OCI-LY7 (cell line): ENCODE results near the gene KPNA4. TPM values are rescaled to one million over a fixed set of nuclear protein-coding genes. Genes with fewer than 3 reads are reported as not detected.

ENCODE experiments used
- BruUV-seq: library from RNA; stranded (reverse); fragments of 400-500 nt; replicated peaks from 2 replicates; lab custom pipeline; 2021; lab: Mats Ljungman, UMichigan
- CTCF ChIA-PET: fragments of 300-600 bp; sonication (Branson Sonifier 250); formaldehyde crosslinking; loops from one replicate; lab custom pipeline; 2022; ENCODE audit warnings: antibody characterized with exemption; ENCODE audit not compliant: unreplicated experiment; lab: Charles Lee
- POLR2A ChIA-PET: fragments of 300-600 bp; sonication (Branson Sonifier 250); formaldehyde crosslinking; loops from one replicate; lab custom pipeline; 2022; ENCODE audit warnings: antibody characterized with exemption; lab: Charles Lee
- DNase-seq: peaks from one replicate; pipeline ENCODE4 v3.0.0-alpha.2; 2015; ENCODE audit warnings: low spot score
- H2AFZ ChIP-seq: fragments of 200-600 bp; sonication (generic), shearing (Covaris generic); 2 replicates; pipeline ENCODE4 v1.6.1; 2014; ENCODE audit warnings: mild to moderate bottlenecking, antibody characterized with exemption, low read length, moderate library complexity
- H3K27ac ChIP-seq: fragments of 200-600 bp; sonication (generic); 2 replicates; pipeline ENCODE4 v1.5.1; 2014; ENCODE audit warnings: mixed run types, low read depth, mild to moderate bottlenecking, moderate library complexity, low read length, inconsistent platforms; ENCODE audit not compliant: poor library complexity, severe bottlenecking
- H3K36me3 ChIP-seq: fragments of 200-600 bp; sonication (generic); 2 replicates; pipeline ENCODE4 v1.6.1; 2014; ENCODE audit warnings: mild to moderate bottlenecking, antibody characterized with exemption, low read length, moderate library complexity, mixed read lengths; ENCODE audit not compliant: insufficient read depth
- H3K4me1 ChIP-seq: fragments of 200-600 bp; sonication (generic); 2 replicates; pipeline ENCODE4 v1.5.1; 2014; ENCODE audit warnings: mild to moderate bottlenecking, low read length; ENCODE audit not compliant: insufficient read depth, poor library complexity, severe bottlenecking
- H3K4me2 ChIP-seq: fragments of 200-600 bp; sonication (generic); 2 replicates; pipeline ENCODE4 v1.6.1; 2014; ENCODE audit warnings: mild to moderate bottlenecking, low read length
- H3K4me3 ChIP-seq: fragments of 200-600 bp; sonication (generic); 2 replicates; pipeline ENCODE4 v1.5.1; 2014; ENCODE audit warnings: mild to moderate bottlenecking, low read depth, low read length; ENCODE audit not compliant: poor library complexity, severe bottlenecking
- H3K79me2 ChIP-seq: fragments of 200-600 bp; sonication (generic); 2 replicates; pipeline ENCODE4 v1.6.1; 2016; ENCODE audit warnings: low read depth, mild to moderate bottlenecking, low read length, moderate library complexity, mixed read lengths; ENCODE audit not compliant: insufficient read depth
- H3K9me2 ChIP-seq: fragments of 200-600 bp; sonication (generic); 2 replicates; pipeline ENCODE4 v1.6.1; 2016; ENCODE audit warnings: mild to moderate bottlenecking, low read length, mixed read lengths; ENCODE audit not compliant: insufficient read depth
- H3K9me3 ChIP-seq: fragments of 200-600 bp; sonication (generic); 2 replicates; pipeline ENCODE4 v1.6.1; 2014; ENCODE audit warnings: mild to moderate bottlenecking, mixed run types, low read length, mixed read lengths
- H4K20me1 ChIP-seq: fragments of 200-600 bp; sonication (generic); 2 replicates; pipeline ENCODE4 v1.6.1; 2014; ENCODE audit warnings: mild to moderate bottlenecking, antibody characterized with exemption, low read length, moderate library complexity, mixed read lengths; ENCODE audit not compliant: insufficient read depth
- EZH2phosphoT487 ChIP-seq: fragments of 200-600 bp; sonication (generic); IDR thresholded peaks from 2 replicates; pipeline ENCODE4 v1.6.1; 2018; ENCODE audit warnings: low read depth, borderline replicate concordance, mild to moderate bottlenecking, mixed run types, antibody characterized with exemption, low read length, moderate library complexity, mixed read lengths
- intact Hi-C: fragments of 100-400 bp; cut with micrococcal nuclease; formaldehyde crosslinking; loops from one replicate; pipeline ENCODE4 v1.10.0; 2022; ENCODE audit not compliant: unreplicated experiment
- total RNA-seq, 2 experiments: library from RNA; depleted of rRNA in 1 of 2; stranded (reverse); fragments of >200 nt in 1 of 2; shearing (Covaris generic) in 1 of 2; gene quantifications; 2 replicates each; pipeline ENCODE4 v1.2.3, GENCODE V29; 2014 to 2022
- TF ChIP-seq, protein P1 (sequence below): fragments of 200-600 bp; sonication (generic); conservative IDR thresholded peaks from 2 replicates; pipeline ENCODE4 v1.5.1; 2014; ENCODE audit warnings: mild to moderate bottlenecking, antibody characterized with exemption, low read length, moderate library complexity, mixed read lengths

KPNA4 gene
- total RNA-seq, 2 experiments from 2014 or later: 15.7 to 46.3 TPM

DNA sequence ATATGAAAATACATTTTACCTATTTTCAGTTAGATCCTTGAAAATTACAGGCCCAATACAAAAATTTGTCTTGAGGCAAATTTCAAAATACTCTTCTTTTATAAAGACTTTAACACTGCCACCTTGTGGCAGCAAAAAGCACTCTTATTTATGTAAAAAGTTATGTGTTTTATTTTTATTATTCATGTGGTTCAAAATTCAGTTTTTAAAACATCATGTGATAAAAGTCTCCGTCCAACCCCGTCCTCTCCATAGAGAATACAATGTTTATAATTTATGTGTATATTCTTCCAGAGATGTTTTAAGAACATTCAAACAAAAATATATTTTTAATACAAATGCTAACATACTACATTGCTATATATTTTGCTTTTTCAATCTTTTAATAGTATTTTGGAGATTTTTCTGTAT is 78.9 kb downstream of the KPNA4 start:
- no peaks in the 10 kb centered on the region for H3K79me2 ChIP-seq
- H3K36me3 ChIP-seq: no peaks in the 10 kb centered on the region
- H3K27ac ChIP-seq: no peak overlapping the region
- intact Hi-C loops: loop anchor here (1.0 to 2.0 kb wide), 3 partner anchors 323 to 602 kb away; no protein-coding TSS in a partner anchor
- no peak overlapping the region for H3K4me2 ChIP-seq
- H3K4me3 ChIP-seq: no peak overlapping the region
- CTCF ChIA-PET: no interaction called here
- H4K20me1 ChIP-seq: no peaks in the 10 kb centered on the region
- H3K9me3 ChIP-seq: no peaks in the 10 kb centered on the region
- peak; percentile 68 for DNase-seq
- POLR2A ChIA-PET: no interaction called here
- H3K9me2 ChIP-seq: no peaks in the 10 kb centered on the region
- TF ChIP-seq, protein P1, sequence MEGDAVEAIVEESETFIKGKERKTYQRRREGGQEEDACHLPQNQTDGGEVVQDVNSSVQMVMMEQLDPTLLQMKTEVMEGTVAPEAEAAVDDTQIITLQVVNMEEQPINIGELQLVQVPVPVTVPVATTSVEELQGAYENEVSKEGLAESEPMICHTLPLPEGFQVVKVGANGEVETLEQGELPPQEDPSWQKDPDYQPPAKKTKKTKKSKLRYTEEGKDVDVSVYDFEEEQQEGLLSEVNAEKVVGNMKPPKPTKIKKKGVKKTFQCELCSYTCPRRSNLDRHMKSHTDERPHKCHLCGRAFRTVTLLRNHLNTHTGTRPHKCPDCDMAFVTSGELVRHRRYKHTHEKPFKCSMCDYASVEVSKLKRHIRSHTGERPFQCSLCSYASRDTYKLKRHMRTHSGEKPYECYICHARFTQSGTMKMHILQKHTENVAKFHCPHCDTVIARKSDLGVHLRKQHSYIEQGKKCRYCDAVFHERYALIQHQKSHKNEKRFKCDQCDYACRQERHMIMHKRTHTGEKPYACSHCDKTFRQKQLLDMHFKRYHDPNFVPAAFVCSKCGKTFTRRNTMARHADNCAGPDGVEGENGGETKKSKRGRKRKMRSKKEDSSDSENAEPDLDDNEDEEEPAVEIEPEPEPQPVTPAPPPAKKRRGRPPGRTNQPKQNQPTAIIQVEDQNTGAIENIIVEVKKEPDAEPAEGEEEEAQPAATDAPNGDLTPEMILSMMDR: peak; percentile 93
- no peak for TF ChIP-seq EZH2phosphoT487
- BruUV-seq: no TSS peak
- no peak overlapping the region; the same call in 1 of the 2 replicates for H2AFZ ChIP-seq
- no peaks in the 10 kb centered on the region for H3K4me1 ChIP-seq

DNA sequence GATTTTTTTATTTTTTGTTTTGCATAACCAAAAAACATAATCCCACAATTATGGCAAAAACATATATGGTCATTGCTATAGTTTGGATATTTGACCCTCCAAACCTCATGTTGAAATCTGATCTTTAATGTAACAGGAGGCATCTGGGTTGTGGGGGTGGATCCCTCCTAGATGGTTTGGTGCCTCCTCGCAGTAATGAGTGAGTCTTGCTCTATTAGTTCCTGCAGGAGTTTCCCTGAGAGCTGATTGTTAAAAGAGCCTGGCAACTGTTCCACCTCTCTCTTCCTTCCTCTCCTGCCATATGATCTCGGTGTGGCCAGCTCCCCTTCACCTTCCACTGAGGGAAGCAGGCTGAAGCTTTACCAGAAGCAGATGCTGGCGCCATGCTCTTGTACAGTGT is 82.6 kb downstream of the KPNA4 start:
- no TSS peak for BruUV-seq
- Histone ChIP-seq H3K4me1 (no peaks in the 10 kb centered on the region), H3K27ac (no peak overlapping the region), H3K9me3 (no peaks in the 10 kb centered on the region), H2AFZ (no peak overlapping the region), H4K20me1 (no peaks in the 10 kb centered on the region), H3K9me2 (no peaks in the 10 kb centered on the region), H3K4me2 (no peak overlapping the region), H3K79me2 (no peaks in the 10 kb centered on the region), H3K4me3 (no peak overlapping the region), H3K36me3 (no peaks in the 10 kb centered on the region)
- no peak for TF ChIP-seq EZH2phosphoT487
- TF ChIP-seq, protein P1: no peak
- DNase-seq: no peak
- intact Hi-C loops: no loop called here
- ChIA-PET CTCF (no interaction called here), POLR2A (interaction anchor here (0.6 kb wide), 3 partner anchors 13 to 84 kb away, joined by 4 to 8 read pairs (median 5); partner anchors contain the start of gene IFT80)

DNA sequence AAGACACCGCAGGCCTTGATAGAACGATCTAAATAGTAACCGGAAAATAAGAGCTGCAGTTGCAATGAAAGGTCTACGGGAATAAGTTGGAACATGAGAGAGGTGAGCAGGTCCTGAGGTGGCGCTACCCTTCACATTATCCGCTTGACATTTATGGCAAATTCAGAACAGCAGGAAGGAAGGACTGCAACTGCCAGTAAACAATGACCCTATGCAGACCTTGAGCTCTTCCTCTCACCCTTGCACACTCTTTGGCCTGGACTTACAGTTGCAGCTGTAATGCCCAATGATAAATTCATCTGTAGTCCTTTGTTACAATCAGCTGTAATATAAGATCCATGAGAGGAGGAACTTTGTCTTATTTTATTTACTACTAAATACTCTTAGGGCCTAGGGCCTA is 83.5 kb downstream of the KPNA4 start:
- no peaks in the 10 kb centered on the region for H3K9me3 ChIP-seq
- ChIA-PET CTCF (no interaction called here), POLR2A (interaction anchor here (0.6 kb wide), 1 partner anchor 33 kb away, joined by 3 read pairs; the partner anchor contains the start of gene TRIM59)
- intact Hi-C loops: no loop called here
- H3K4me2 ChIP-seq: no peak overlapping the region
- TF ChIP-seq, protein P1: no peak
- TF ChIP-seq EZH2phosphoT487: no peak
- DNase-seq: no peak
- no peak overlapping the region for H2AFZ ChIP-seq
- H3K4me1 ChIP-seq: no peaks in the 10 kb centered on the region
- H3K27ac ChIP-seq: no peak overlapping the region
- no peaks in the 10 kb centered on the region for H3K36me3 ChIP-seq
- H4K20me1 ChIP-seq: no peaks in the 10 kb centered on the region
- H3K4me3 ChIP-seq: no peak overlapping the region
- H3K79me2 ChIP-seq: no peaks in the 10 kb centered on the region
- BruUV-seq: no TSS peak
- no peaks in the 10 kb centered on the region for H3K9me2 ChIP-seq
